K562 (cell line): ENCODE results near the gene ENKUR. TPM values are rescaled to one million over a fixed set of nuclear protein-coding genes. Genes with fewer than 3 reads are reported as not detected.
A peak's percentile ranks its signal among the peaks of the same experiment; 100 is the strongest.

Source experiments
- ATF1 ChIP-seq, 2 experiments: fragments of 450-650 bp in 1 of 2; IDR thresholded peaks; 2 replicates each; pipeline ENCODE4 v1.6.1; 2016; ENCODE audit warnings: missing compliant biosample characterization in 1 of 2, missing genetic modification characterization in 1 of 2
- DNMT1 ChIP-seq: fragments of 450-650 bp; IDR thresholded peaks from 2 replicates; pipeline ENCODE4 v1.6.1; 2016; ENCODE audit warnings: antibody characterized with exemption, mild to moderate bottlenecking
- FOXK1 ChIP-seq: sonication (generic); formaldehyde crosslinking; IDR thresholded peaks from 2 replicates; pipeline ENCODE4 v1.8.0; 2022; ENCODE audit warnings: missing genetic modification reagents, mild to moderate bottlenecking, borderline replicate concordance
- MAZ ChIP-seq, 2 experiments: fragments of 450-650 bp in 1 of 2; sonication (generic) in 1 of 2; formaldehyde crosslinking; IDR thresholded peaks in 1 of 2; conservative IDR thresholded peaks in 1 of 2; 2 replicates each; pipeline versions ENCODE4 v1.4.0 to v1.5.0; 2020; ENCODE audit warnings: mild to moderate bottlenecking in 1 of 2, missing genetic modification reagents in 1 of 2
- SREBF2 ChIP-seq: sonication (generic); formaldehyde crosslinking; IDR thresholded peaks from 2 replicates; pipeline ENCODE4 v1.4.0; 2020; ENCODE audit warnings: mild to moderate bottlenecking, missing genetic modification reagents
- STAT5B ChIP-seq: fragments of 250-450 bp; sonication (Bioruptor Pico); IDR thresholded peaks from 2 replicates; pipeline ENCODE4 v1.8.0; 2021; ENCODE audit warnings: mild to moderate bottlenecking, inconsistent platforms
- STAT6 ChIP-seq: sonication (generic); formaldehyde crosslinking; IDR thresholded peaks from 2 replicates; pipeline ENCODE4 v1.8.1; 2023; ENCODE audit warnings: mild to moderate bottlenecking, missing genetic modification reagents
- TCF3 ChIP-seq: sonication (generic); formaldehyde crosslinking; IDR thresholded peaks from 2 replicates; pipeline ENCODE4 v1.4.0; 2020; ENCODE audit warnings: mild to moderate bottlenecking, missing genetic modification reagents
- TFAP4 ChIP-seq: sonication (generic); formaldehyde crosslinking; IDR thresholded peaks from 2 replicates; pipeline ENCODE4 v1.8.0; 2022; ENCODE audit warnings: missing genetic modification reagents, mild to moderate bottlenecking, moderate library complexity, borderline replicate concordance
- polyA plus RNA-seq, 8 experiments: library from polyadenylated mRNA; depleted of rRNA in 4 of 8; stranded (reverse) in 5 of 8; unstranded in 3 of 8; fragments of >200 nt; fragmentation: Nextera tagmentation in 2 of 8; fragmentation: Illumina TruSeq in 1 of 8; extraction: Ambion mirVana in 2 of 8; extraction: Trizol in 1 of 8; gene quantifications; 2 replicates each; pipeline versions ENCODE4 v1.2.1 to v1.2.3, GENCODE V29; 2011 to 2014; ENCODE audit warnings: inconsistent platforms in 1 of 8, missing spikeins in 1 of 8
- total RNA-seq, 7 experiments: library from RNA; depleted of rRNA in 6 of 7; stranded (reverse); fragments of >200 nt in 6 of 7; fragmentation: Illumina TruSeq in 2 of 7; extraction: Trizol in 2 of 7; gene quantifications; 2 replicates each; pipeline versions ENCODE4 v1.2.1 to v1.2.3, GENCODE V29; 2011 to 2021; ENCODE audit warnings: low replicate concordance in 1 of 7
- TF ChIP-seq, protein P1 (sequence below): sonication (generic); formaldehyde crosslinking; IDR thresholded peaks from 2 replicates; pipeline ENCODE4 v1.8.1; 2023; ENCODE audit warnings: mild to moderate bottlenecking, missing genetic modification reagents, moderate library complexity
- TF ChIP-seq, protein P2 (sequence below): fragments of 150-350 bp; conservative IDR thresholded peaks from 2 replicates; pipeline ENCODE4 v1.6.1; 2014; ENCODE audit warnings: low read length
- TF ChIP-seq, protein P3 (sequence below): sonication (generic); formaldehyde crosslinking; IDR thresholded peaks from 2 replicates; pipeline ENCODE4 v1.8.0; 2022; ENCODE audit warnings: mild to moderate bottlenecking, missing genetic modification reagents
- TF ChIP-seq, protein P4 (sequence below), 2 experiments: fragments of 200-800 bp in 1 of 2; sonication (Bioruptor generic) in 1 of 2; sonication (generic) in 1 of 2; formaldehyde crosslinking in 1 of 2; IDR thresholded peaks in 1 of 2; conservative IDR thresholded peaks in 1 of 2; 2 replicates each; pipeline versions ENCODE4 v1.5.0 to v1.6.1; 2016 to 2020; ENCODE audit warnings: missing compliant biosample characterization in 1 of 2, missing genetic modification characterization in 1 of 2, missing genetic modification reagents in 1 of 2
- TF ChIP-seq, protein P5 (sequence below): sonication (generic); formaldehyde crosslinking; IDR thresholded peaks from 2 replicates; pipeline ENCODE4 v1.9.0; 2022; ENCODE audit warnings: mild to moderate bottlenecking, missing genetic modification reagents

The ENKUR gene
- total and polyA plus RNA-seq, 9 of the 15 experiments (the other 6 are each of a cell fraction or from before 2014, with no cell fraction given): 0.06 to 0.46 (median 0.20) TPM

GRCh38 chr10:25047591-25048301 lies 31.8 kb upstream of the ENKUR start (continued):
- TF ChIP-seq, protein P1, sequence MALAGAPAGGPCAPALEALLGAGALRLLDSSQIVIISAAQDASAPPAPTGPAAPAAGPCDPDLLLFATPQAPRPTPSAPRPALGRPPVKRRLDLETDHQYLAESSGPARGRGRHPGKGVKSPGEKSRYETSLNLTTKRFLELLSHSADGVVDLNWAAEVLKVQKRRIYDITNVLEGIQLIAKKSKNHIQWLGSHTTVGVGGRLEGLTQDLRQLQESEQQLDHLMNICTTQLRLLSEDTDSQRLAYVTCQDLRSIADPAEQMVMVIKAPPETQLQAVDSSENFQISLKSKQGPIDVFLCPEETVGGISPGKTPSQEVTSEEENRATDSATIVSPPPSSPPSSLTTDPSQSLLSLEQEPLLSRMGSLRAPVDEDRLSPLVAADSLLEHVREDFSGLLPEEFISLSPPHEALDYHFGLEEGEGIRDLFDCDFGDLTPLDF: no peak
- TF ChIP-seq FOXK1 (CRISPR knock-in tag) (no peak), ATF1 (CRISPR knock-in tag; IDR thresholded peaks at IDR 0.05) (no peak), ATF1 (tag; IDR thresholded peaks at IDR 0.05) (no peak), STAT5B (no peak), DNMT1 (no peak), MAZ (CRISPR knock-in tag; conservative IDR thresholded peaks at IDR 0.05 in 1 of 2, IDR thresholded peaks at IDR 0.05 in 1 of 2) (no peak), TFAP4 (no peak), SREBF2 (CRISPR knock-in tag) (no peak), STAT6 (no peak), TCF3 (CRISPR knock-in tag) (peak; percentile 88)
- TF ChIP-seq, protein P2, sequence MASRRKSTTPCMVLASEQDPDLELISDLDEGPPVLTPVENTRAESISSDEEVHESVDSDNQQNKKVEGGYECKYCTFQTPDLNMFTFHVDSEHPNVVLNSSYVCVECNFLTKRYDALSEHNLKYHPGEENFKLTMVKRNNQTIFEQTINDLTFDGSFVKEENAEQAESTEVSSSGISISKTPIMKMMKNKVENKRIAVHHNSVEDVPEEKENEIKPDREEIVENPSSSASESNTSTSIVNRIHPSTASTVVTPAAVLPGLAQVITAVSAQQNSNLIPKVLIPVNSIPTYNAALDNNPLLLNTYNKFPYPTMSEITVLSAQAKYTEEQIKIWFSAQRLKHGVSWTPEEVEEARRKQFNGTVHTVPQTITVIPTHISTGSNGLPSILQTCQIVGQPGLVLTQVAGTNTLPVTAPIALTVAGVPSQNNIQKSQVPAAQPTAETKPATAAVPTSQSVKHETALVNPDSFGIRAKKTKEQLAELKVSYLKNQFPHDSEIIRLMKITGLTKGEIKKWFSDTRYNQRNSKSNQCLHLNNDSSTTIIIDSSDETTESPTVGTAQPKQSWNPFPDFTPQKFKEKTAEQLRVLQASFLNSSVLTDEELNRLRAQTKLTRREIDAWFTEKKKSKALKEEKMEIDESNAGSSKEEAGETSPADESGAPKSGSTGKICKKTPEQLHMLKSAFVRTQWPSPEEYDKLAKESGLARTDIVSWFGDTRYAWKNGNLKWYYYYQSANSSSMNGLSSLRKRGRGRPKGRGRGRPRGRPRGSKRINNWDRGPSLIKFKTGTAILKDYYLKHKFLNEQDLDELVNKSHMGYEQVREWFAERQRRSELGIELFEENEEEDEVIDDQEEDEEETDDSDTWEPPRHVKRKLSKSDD: no peak
- TF ChIP-seq, protein P3, sequence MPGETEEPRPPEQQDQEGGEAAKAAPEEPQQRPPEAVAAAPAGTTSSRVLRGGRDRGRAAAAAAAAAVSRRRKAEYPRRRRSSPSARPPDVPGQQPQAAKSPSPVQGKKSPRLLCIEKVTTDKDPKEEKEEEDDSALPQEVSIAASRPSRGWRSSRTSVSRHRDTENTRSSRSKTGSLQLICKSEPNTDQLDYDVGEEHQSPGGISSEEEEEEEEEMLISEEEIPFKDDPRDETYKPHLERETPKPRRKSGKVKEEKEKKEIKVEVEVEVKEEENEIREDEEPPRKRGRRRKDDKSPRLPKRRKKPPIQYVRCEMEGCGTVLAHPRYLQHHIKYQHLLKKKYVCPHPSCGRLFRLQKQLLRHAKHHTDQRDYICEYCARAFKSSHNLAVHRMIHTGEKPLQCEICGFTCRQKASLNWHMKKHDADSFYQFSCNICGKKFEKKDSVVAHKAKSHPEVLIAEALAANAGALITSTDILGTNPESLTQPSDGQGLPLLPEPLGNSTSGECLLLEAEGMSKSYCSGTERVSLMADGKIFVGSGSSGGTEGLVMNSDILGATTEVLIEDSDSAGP: no peak
- TF ChIP-seq, protein P4, sequence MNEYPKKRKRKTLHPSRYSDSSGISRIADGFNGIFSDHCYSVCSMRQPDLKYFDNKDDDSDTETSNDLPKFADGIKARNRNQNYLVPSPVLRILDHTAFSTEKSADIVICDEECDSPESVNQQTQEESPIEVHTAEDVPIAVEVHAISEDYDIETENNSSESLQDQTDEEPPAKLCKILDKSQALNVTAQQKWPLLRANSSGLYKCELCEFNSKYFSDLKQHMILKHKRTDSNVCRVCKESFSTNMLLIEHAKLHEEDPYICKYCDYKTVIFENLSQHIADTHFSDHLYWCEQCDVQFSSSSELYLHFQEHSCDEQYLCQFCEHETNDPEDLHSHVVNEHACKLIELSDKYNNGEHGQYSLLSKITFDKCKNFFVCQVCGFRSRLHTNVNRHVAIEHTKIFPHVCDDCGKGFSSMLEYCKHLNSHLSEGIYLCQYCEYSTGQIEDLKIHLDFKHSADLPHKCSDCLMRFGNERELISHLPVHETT (CRISPR knock-in tag; conservative IDR thresholded peaks at IDR 0.05 in 1 of 2, IDR thresholded peaks at IDR 0.05 in 1 of 2): peak in 1 of 2 experiments; percentile 74; a peak in 2 of 4 replicates
- TF ChIP-seq, protein P5, sequence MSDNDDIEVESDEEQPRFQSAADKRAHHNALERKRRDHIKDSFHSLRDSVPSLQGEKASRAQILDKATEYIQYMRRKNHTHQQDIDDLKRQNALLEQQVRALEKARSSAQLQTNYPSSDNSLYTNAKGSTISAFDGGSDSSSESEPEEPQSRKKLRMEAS (CRISPR knock-in tag): no peak
